Subcutaneous adipose tissue (tissue), 4 donors: ENCODE data around the gene COLQ. TPM values are rescaled to one million over a fixed set of nuclear protein-coding genes. Genes with fewer than 3 reads are reported as not detected.

Source experiments
- CTCF ChIP-seq: fragments of 450-650 bp; IDR thresholded peaks from one replicate; pipeline ENCODE4 v1.5.1; 2016; ENCODE audit warnings: low read depth, mild to moderate bottlenecking, control low read depth, antibody characterized with exemption, moderate library complexity
- total RNA-seq, 4 donors: library from RNA; depleted of rRNA; stranded (reverse); fragments of >200 nt; gene quantifications; one replicate each; pipeline ENCODE4 v1.1.0, GENCODE V29; 2016

Gene COLQ
- total RNA-seq, 4 donors from 2014 or later = 2.0 to 5.1 (median 3.5) TPM

GRCh38 chr3:15462451-15462850 is 59.1 kb downstream of the COLQ start:
- no peak for TF ChIP-seq CTCF

- TF ChIP-seq CTCF = no peak
Observed at GRCh38 chr3:15460891-15461531, 60.5 kb downstream of the COLQ start.

GRCh38 chr3:15458212-15458780 is 63.2 kb downstream of the COLQ start:
- TF ChIP-seq CTCF = no peak

GRCh38 chr3:15456321-15456720 is 65.2 kb downstream of the COLQ start:
- no peak for TF ChIP-seq CTCF

GRCh38 chr3:15455756-15456155 is 65.8 kb downstream of the COLQ start:
- TF ChIP-seq CTCF = no peak

GRCh38 chr3:15454965-15455364 is 66.5 kb downstream of the COLQ start:
- TF ChIP-seq CTCF = no peak

GRCh38 chr3:15453991-15454625 is 67.4 kb downstream of the COLQ start:
- no peak for TF ChIP-seq CTCF
